GM19240 (cell line): ENCODE results near the gene CDKAL1.
"Not testable (repeated sequence)": the region's sequence is repeated elsewhere in the genome, so short reads cannot be mapped to it uniquely, and the experiment has no call there.

Experiments used
- DNase-seq: peaks from one replicate; pipeline ENCODE4 v3.0.0; 2011; ENCODE audit warnings: low spot score; ENCODE audit not compliant: insufficient read length

CDKAL1 gene

DNA sequence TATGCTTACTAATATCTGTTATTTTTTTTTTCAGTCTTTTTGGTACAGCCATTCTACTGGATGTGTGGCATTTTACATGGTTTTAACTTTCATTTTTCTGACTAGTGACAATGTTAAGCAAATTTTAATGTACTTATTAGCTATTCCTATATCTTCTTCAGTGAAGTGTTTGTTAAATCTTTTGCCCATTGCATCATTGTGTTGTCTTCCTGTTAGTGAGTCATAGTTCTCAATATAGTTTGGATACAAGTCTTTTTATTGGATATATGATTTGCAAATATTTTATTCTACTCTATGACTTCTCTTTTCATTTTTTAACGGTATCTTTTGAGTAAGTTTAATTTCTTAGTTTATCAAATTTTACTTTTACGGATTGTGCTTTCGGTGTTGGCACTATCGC, 519.4 kb downstream of the CDKAL1 start:
- DNase-seq, result no peak

DNA sequence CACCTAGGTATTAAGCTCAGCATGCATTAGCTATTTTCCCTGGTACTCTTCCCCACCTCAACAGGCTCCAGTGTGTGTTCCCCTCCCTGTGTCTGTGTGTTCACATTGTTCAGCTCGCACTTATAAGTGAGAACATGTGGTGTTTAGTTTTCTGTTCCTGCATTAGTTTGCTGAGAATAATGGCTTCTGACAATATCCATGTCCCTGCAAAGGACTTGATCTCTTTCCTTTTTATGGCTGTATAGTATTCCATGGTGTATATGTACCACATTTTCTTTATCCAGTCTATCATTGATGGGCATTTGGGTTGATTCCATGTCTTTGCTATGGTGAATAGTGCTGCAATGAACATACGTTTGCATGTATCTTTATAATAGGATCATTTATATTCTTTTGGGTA, 521.2 kb downstream of the CDKAL1 start:
- not testable (repeated sequence) for DNase-seq

DNA sequence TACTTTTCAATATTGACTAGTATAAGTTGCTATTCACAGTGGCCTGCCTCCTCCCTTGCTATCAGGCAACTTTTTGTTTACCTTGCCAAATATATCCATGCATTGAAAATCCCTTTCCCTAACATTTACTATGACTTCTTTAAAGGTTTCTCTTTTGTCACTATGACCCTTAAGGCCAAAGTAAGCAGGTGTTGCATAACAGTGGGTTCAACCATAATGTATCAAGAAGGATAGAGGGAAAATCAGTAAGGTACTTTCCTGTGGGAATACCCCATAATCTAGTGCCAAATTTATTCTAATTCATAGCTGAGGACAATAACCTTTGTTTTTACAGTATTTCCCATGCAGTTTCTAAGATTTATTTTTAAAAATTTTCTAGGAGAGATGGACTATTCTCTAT, 527.6 kb downstream of the CDKAL1 start:
- DNase-seq, result no peak

DNA sequence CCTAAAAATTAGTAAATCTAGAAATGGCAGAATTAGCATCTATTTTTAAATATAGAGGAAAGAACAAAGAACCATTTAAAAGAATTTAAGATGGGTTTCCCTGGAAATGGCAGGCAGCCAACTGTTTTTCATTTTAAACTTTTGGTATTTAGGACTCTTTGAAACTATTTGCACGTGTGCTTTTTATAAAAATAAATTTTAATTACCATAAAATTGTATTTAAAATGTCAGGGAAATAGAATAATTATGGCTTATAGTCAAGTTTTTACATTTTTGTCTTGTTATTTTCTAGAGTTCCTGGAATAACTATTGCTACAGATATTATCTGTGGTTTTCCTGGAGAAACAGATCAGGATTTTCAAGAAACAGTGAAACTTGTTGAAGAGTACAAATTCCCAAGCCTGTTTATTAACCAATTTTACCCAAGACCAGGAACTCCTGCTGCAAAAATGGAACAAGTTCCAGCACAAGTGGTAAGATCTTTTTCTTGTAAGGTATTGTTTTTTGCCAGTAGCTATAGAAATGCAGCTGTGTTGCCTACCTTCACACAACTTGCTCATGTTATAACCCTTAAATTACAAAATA, 530.6 kb downstream of the CDKAL1 start:
- DNase-seq, result no peak

DNA sequence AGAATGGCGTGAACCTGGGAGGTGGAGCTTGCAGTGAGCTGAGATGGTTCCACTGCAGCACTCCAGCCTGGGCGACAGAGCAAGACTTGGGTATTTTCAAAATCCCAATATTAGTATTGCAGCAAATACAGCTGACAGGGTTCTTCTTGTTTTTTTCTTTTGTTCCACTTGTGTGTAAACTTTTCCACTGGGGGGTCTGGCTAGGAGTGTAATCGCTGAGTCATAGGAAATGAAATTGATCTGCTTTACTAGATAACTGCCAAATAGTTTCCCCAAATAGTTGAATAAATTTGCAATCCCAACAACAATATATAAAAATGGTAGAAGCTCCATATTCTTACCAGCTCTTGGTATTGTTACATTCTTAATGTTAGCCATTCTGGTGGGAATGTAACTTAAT, 533.3 kb downstream of the CDKAL1 start:
- no peak for DNase-seq

DNA sequence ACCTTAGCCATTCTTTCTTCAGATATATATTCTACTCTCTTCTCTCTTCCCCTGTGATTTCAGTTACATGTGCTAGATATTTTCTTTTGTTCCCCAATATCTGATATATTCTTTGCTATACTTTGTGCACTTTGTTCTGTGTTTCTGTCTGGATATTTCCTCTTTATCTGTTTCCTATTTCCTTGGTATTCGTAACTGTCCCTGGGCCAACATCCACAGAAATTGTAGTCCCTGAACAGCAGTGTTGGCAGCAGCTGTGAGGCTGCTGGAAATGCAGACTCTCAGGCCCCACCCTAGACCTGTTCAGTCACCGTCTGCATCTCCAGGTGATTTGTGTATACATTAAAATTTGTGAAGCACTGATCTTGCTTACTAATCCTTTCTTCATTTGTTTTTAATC, 536.4 kb downstream of the CDKAL1 start:
- no peak for DNase-seq

DNA sequence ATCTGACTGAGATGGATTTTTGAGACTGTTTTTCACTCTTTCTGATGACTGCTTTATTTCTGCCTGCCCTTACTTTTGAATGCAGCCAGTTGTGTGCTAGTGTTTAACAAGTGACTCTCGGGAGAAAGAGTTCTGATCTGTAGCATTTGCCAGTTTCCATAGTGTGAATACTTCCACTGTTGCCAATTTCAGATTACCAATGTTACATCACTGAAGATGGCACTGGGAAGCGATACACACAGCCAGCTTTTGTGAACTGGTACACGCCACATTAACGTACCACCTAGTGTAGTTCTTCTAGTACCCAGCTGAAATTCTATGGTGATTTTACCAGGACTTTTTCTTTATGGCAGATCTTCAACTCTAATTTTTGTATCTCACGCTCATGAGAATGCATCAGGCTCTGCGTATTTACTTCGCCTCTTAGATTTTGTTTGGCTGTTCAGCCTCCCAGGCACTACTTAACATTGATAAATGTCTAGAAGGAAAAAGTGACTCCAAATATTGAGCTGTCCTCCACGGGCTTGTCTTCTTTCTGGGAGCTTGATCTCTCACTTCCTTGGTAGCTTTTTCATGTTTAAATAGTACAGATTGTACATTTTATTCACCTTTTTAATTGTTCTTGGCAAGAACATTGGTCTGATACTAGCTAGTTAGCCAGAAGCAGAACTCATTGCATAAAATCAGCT, 537.7 kb downstream of the CDKAL1 start:
- no peak for DNase-seq

DNA sequence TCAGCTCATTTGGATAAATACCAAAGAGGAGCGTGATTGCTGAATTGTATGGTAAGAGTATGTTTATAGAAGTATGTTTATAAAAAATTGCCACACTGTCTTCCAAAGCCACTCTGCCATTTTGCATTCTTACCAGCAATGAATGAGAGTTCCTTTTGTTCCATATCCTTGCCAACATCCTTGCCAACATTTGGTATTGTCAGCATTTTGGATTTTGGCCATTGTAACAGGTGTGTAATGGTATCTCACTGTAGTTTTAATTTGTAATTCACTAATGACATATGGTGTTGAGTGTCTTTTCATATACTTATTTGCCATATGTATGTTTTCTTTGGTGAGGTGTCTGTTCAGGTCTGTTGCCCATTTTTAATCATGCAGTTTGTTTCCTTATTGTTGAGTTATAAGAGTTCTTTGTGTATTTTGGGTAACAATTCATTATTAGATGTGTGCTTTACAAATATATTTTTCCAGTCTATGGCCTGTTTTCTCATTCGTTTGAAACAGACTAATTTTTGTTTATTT, 539.1 kb downstream of the CDKAL1 start:
- no peak for DNase-seq

DNA sequence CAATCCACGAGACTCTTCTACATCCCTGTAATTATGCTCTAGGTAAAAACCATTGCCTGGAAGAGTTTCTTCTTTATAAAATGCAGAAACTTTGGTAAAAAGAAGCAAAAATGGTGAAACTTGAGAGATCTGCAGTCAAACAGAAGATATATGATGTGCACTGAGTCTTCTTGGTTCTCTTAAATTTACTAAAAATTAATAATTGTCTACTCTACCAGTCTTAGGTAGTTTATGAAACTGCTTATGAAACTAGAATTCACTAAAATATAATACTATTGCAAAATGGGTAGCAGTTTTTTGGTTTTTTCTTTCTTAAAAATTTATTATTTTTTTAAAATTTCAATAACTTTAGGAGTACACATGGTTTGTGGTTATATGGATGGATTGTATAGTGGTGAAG, 540.2 kb downstream of the CDKAL1 start:
- no peak for DNase-seq

DNA sequence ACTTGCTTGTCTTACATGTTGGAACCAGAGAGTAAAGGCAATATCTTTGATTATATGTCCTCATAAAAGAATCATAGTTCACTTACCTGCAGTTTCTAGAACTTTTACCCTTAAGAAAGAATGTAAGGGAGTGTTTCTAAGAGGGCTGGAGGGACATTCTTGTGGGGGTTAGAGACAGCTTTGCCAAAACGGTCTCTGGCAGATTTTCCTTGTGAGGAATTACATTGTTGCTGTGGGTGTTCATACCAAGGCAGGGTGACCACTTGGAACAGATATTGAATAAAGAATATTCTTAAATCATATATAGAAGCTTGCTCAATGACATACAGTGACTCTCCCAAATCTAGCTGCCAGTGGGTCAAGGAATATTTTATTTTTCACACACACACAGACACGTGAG, 541.7 kb downstream of the CDKAL1 start:
- no peak for DNase-seq

DNA sequence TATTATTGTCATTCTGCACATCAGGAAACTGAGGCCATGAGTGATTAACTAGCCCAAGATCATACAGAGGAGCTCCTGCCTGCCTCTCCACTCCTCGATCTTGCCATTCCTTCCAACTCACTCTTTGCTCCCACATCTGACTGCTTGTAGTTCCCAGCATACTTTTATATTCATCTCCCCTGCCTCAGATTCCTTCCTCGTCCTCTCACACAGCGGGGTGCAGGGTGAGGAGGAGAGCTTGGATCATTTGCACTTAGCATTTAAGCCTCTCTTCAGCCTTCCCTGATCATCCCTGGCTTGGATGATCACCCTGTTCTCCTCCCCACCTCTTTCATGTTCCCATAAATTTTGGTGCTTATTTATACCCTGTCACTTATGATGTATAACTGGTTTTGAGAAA, 544.2 kb downstream of the CDKAL1 start:
- DNase-seq, result no peak

DNA sequence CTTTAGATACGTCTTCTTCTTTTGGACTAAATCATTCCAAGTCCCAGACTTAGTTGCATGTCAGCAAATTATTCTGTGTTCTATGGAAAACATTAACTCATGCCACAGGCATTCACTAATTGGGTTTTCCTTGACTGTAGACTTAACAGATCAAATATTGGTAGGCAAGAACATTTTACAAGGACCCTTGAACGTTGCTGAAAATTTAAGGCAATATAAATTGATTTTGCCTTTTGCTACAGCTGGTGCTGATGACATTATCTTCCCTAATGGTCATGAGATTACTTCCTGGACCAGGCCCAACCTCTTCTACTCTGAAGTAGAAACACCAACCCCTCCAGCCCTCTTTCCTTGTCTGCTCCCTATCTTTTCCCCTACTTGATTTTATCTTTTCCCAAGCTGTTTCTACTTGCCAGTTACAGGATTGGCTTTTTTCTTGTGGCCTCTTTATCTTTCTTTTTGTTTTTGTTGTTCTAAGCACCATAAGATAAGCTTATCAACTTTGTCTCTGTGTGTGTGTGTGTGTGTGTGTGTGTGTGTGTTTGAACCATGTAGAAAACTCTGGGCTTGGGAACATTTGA, 545.3 kb downstream of the CDKAL1 start:
- DNase-seq, result no peak

DNA sequence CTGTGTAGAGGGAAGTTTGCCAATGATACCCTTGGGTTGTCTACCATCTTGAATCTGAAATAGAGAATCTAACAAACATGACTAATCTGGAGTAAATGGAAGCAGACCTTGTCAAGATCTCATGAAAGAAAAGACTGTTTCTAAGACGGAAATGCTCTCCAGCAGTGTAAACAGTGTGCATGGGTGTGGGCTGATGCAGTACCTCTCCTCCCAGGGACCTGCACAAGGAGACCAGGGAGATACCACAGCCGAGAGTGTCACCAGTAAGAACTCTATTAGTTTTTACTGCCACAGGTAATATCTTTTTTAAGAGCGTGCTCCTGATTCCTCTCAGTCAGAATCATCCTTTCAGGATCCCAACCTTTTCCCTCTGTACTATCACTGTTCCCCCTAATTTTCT, 546.0 kb downstream of the CDKAL1 start:
- no peak for DNase-seq

DNA sequence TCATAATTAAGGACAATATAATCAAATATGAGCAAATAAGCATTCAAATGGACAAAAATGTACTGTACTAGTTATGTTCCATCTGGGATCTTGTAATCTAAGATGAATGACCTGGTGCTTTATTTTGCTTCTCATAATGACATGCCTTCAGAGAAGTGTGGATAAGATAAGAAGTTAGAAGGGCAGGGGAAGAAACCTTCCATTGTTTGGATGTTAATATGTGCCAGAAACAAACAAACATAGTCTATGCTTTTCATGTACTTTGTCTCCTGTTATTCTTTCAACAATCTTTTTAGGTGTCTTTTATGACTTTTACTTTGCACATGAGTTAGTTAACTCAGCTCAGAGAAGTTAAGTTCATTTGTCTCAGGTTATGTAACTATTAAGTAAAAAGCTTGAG, 547.8 kb downstream of the CDKAL1 start:
- no peak for DNase-seq

DNA sequence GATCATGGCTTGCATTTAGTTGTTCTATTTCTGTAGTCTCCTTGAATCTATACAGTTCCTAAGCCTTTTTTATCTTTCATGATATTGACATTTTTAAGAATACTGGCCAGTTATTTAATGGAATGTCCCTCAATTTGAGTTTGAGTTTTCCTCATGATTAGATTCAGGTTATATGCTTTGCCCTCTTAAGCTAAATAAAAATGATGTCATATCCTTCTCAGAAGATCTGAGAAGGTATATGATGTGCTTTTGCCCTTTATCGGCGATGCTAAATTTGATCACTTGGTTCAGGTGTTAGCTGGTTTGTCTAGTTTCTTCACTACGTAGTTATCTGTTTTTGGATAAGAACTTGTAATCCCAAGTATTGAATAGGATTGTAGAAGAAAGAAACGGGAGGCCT, 549.5 kb downstream of the CDKAL1 start:
- DNase-seq, result no peak

DNA sequence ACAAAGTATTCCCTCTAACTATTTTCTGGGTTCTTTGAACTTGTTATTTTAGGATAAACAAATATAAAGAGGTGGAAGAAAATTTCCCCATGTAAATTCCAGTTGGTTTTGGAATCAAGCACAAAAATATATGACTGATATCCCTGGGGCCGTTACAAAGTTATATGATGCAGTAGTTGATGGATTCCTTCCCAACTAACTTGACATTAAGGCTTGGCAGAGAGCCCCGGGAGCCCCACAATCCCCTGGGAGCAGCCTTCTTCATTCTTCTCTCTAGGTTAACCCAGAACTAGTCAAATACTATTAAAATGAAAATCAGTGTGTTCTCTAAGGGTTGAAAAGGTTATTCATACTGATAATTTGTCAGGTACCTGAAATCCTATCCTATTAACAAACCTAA, 550.4 kb downstream of the CDKAL1 start:
- DNase-seq, result no peak

DNA sequence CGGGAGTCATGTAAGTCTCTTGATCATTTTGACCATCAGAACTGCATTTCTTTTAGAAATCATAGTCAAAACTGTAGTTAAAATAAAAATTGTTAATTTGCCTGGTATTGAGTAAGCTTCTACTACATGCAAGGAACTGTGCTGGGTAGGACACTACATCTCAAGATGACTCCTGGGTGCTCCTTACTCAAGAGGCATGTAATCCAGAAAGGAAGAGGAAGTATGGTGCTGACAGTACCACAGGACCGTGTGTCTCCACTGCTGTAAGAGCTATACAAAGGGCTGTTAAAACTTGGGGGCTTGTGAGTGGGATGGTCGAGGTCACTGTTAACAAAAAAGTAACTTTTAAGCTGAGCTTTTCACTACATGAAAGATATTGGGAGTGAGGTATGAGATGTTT, 551.0 kb downstream of the CDKAL1 start:
- no peak for DNase-seq

DNA sequence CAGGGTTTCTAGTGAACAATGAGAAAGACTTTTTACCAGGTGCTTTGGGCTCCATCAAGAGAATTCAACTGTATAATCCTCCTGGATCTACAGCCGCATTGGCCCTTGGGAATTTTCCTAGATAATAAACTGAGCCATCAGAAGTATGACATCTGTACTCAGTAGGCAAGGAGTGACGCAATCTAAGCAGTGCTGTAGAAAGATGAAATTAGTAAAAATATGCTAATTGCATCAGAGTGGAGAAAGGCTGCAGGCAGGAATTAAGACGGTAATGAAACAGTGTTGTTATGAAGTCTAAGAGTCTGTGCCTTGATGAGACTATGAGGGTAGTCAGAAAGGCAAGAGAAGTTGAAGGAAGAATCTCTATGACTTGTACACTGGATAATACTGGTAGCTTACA, 551.4 kb downstream of the CDKAL1 start:
- no peak for DNase-seq

DNA sequence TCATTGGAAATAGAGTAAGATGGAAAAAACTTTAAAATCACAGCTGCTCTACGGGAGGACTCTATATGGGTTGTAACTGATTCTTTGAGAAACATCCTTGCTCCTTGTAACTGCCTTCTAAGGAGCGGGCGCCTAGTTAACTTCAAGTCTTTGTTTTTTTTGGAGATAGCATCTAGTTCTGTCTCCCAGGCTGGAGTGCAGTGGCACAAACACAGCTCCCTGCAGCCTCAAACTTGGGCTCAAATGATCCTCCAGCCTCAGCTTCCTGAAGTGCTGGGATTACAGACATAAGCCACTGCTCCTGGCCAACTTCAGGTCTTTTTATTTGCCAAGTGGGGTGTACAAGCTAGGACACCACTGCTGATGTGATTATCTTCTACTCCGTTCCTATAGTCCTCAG, 552.9 kb downstream of the CDKAL1 start:
- DNase-seq, result no peak

DNA sequence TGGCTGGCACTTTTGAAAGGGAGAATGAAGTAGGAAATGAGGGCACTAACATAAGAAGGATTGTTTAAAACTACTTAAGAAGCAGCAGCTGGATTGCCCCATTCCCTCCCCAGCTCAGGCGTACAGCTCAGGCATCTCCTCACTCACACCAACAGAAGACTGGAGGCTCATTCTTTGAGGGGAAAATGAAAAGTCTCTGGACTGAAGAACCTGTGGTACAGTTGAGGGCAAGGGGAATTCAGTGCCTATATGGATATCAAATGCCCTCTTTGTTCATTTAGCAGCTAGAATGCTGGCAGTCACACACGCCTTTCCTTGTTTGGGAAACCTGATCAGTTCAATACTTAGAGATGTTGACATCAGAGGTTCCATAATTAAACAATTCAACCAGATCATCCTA, 557.2 kb downstream of the CDKAL1 start:
- no peak for DNase-seq

DNA sequence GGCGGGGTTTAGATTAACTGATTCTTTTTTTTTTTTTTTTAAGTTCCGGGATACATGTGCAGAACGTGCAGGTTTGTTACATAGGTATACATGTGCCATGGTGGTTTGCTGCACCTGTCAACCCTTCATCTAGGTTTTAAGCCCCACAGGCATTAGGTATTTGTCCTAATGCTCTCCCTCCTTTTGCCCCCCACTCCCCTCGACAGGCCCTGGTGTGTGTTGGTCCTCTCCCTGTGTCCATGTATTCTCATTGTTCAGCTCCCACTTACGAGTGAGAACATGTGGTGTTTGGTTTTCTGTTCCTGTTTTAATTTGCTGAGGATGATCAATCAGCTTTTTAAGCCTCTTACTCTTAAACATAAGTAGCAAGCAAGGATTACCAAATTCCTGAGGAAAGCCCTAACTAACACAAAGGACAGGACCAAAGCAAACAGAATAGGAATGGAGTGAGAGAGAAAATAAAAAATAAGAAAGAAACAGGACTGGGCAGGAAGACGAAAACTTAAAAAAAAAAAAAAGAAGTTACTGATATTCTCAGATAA, 558.0 kb downstream of the CDKAL1 start:
- not testable (repeated sequence) for DNase-seq

DNA sequence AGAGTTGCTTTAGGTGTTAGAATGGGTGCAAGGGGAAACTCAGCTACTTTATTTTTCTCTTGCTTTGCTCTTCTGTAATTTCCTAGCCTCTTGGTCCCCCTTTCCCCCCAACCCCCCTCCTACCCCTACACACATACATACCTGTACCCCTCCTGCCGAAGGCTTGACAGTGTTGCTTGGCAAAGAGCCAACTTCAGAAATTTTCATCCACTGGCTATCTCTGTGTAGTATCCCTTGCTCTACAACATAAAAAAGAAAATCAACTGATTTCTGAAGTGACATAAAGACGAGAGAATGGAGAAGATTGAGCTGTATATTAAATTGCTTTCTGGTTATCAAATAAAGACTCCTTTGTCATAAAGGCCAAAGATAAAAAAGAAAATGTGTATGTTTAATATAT, 561.2 kb downstream of the CDKAL1 start:
- no peak for DNase-seq

DNA sequence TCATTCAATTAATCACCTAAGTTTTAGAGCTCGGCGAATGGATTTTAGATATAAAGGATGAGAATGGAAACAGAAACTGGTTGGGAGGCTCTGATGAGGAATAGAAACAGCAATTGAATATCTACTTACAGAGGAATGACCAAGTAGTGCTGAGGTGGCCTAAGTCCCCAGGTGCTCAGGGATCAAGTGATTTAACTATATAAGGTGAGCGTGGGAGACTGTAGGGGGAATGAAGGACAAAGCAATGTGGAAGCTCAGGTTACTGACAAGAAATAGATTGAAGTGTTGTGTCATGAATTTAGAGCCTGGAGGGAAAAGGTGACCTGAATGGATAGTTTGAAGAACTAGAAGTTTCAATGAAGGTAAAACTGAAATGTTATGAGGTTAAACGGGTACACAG, 563.9 kb downstream of the CDKAL1 start:
- no peak for DNase-seq
